GM19324 (cell line): Measurements from ENCODE around the gene ZNF385B.

Experiments used
- ATAC-seq: cut with Tn5 transposase; IDR thresholded peaks from one replicate; pipeline ENCODE4 v1.9.1; 2021; ENCODE audit warnings: mild to moderate bottlenecking, moderate library complexity; ENCODE audit not compliant: unreplicated experiment, low FRiP score

Gene ZNF385B

DNA sequence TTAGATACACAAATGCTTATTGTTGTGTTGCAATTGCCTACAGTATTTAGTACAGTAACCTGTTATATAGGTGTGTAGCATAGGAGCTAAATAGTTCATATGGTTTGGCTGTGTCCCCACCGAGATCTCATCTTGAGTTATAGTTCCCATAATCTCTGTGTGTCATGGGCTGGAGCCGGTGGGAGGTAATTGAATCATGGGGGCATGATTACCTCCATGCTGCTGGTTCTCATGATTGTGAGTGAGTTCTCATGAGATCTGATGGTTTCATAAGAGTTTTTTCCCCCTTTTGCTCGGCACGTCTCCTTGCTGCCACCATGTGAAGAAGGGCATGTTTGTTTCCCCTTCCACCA lies 406.3 kb downstream of the ZNF385B start:
- ATAC-seq = no peak

DNA sequence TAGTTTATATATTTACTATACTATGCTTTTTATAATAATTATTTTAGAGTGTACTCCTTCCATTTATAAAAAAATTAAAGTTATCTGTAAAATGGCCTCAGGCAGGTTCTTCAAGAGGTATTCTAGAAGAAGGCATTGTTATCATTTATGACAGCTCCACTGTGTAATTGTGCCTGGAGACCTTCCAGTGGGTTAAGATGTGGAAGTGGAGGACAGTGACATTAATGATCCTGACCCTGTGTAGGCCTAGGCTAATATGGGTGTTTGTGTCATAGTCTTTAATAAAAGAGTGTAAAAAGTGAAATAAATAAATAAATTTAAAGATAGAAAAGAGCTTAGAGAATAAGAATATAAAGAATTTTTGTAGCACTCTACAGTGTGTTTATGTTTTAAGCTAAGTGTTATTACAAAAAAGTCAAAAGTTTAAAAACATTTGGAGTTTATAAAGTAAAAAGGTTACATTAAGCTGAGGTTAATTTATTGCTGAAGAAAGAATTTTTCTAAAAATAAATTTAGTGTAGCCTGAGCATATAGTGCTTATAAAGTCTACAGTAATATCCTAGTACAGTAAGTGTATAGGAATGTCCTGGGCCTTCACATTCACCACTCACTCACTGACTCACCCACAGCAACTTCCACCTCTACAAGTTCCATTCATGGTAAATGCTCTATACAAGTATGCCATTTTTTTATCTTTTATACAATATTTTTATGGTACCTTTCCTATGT lies 406.8 kb downstream of the ZNF385B start:
- no peak for ATAC-seq

DNA sequence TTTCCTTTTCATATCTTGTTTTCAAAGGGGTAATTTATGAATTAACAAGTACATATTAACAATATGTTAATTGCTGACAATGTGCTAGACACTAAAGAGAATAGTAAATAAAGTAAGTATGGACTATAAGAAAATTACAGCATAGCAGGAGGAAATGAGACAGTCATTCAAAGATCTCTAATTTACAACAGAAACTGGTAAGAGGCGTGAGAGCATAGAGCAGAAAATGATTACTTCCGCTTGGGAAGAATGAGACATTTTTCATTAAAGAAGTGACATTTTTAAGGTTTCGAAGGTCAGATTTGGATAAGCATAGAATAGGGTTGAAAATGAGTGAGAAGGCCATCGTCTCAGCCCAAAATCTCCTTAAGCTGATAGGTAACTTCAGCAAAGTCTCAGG lies 412.4 kb downstream of the ZNF385B start:
- no peak for ATAC-seq

DNA sequence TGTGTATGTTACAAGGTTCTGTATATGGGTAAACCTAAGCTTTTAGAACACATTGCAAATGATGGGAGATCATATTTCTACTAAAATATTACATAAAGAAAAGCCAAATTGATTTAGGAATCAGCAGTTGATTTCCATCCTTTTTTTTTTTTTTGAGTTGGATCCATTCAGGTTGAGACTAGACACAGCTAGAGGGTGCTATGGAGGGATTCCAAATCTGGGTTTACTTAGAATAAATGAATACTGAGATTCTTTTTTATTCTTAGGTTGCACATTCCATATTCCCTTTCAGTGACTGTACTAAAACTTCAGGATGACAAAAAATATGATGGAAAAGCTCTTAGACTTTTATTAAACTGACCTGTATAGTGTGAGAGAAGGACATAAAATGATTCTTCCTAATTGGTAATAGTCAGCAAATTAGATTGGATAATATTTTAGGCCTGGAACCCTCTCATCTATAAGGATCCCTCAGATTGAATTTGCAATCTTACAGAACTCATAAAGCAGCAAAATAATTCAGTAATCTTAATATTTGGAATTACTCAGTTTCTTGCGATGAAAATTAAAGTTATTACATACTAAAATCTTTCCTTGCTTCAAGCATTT lies 413.5 kb downstream of the ZNF385B start:
- no peak for ATAC-seq

DNA sequence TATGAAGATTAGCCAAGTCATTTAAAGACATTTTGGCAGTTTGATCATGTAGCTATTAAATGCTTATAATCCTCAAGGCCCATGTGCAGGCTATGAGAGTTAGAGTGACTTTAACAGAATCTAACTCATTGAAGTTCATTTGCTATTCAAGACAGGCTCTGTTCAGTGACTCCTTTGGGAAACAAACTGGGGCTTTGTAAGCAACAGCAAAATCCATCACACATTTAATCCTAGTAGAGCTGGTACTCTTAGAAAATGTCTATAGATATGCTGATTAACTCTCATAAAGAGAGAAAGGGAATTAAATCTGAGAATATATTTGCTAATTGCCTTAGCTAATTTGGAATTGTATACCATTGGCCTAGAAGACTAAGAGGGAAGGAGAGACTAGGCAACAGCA lies 414.0 kb downstream of the ZNF385B start:
- ATAC-seq = no peak

DNA sequence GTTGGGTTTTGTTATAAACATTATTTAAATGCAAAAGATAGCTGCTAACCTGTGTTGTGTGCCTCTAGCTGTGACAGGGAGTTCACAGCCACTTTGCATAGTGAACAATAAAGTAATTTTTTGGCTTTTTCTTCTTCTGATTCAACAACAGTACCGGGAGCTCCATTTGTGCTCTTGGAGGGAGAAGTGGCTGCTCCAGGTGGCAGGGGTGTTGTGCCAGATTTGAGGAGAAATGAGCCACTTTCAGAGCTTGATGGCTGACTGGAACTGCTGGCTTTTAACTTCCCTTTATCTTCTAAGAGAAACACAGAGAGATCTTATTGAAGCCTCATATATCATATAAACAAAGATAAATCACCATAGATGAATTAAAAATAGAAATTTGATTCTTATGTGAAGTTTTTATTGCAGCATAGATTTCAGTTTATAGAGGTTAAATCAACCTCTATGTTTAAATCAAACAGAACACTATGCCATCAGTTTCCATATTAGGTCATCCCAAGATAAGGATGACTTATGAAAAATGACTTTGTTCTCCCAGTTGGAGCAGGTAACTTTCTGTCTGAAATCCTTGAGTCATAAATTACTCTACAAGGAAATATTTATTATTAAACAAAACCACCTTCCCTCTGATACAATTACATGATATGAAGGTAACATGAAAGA lies 414.8 kb downstream of the ZNF385B start:
- ATAC-seq = no peak

DNA sequence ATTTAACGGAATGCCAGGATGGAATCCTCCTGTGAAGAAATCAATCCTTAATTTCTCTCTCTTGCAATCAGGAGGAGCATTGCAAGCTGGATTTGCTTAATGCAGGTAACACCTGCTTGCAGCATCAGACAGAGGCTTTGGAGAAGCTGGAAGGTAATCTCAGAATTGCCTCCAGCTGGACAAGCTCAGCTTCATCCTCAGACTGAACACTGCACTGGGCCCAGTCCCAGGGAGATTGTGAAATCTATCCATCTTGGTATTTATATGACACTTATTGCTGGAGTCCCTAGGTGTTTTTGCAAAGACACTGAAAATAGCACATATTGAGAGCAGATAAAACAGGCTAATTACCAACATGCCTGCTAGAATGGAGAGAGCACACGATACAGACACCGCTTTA lies 417.4 kb downstream of the ZNF385B start:
- ATAC-seq = no peak

DNA sequence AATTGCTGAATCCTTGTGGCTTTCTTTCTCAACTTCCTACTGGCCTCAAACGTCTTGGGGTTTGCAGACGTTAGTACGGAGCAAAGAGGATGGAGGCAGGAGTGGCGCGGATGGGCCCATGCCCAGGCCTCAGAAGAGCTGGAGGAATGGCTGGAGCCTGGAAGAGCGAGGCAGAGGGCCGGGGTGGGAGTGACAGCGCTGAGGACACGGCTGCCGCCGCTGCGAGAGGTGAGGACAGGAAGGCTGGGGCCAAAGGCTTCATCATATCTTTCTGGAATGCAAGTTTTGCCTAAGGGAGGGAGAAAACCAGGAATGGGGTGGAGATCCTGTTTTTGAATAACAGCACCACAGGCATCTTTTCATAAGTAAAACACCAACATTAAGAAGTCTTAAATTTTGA lies 418.2 kb downstream of the ZNF385B start:
- no peak for ATAC-seq

DNA sequence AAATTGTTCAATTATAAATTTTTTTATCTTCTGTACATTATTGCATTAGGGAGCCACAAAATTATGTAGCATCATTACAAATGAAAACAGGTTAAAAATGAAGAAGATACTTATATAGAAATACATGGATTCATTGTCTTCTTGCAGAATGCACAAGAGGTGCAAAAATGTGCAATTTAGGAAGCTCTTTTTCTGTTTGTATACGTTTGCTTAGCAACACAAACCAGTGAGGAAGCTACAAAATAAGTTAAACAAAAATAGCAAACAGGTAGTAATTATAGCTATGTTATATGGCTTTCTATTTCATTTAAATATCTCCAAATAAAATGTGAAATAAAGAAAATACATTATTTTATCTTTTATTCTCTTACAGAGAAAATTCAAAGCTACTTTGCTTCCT lies 419.2 kb downstream of the ZNF385B start:
- ATAC-seq = no peak

DNA sequence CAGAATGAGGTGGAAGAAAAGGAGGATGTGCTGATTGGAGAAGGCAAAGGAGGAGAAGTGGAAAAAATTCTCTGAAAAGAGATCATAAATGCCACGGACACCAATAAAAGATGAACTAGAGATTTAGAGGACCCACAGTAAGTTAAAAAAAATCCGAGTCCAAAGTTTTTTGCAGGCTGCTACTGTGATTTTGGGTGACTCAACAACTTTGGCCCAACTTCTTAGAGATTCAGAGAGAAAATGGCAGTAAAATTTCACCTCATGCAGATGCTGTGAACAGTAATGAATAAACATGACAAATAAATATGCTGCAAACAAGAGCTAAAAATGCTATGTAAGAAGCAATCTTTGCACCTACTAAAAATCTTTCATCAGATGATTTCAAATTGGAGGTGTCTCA lies 419.9 kb downstream of the ZNF385B start:
- ATAC-seq = no peak

DNA sequence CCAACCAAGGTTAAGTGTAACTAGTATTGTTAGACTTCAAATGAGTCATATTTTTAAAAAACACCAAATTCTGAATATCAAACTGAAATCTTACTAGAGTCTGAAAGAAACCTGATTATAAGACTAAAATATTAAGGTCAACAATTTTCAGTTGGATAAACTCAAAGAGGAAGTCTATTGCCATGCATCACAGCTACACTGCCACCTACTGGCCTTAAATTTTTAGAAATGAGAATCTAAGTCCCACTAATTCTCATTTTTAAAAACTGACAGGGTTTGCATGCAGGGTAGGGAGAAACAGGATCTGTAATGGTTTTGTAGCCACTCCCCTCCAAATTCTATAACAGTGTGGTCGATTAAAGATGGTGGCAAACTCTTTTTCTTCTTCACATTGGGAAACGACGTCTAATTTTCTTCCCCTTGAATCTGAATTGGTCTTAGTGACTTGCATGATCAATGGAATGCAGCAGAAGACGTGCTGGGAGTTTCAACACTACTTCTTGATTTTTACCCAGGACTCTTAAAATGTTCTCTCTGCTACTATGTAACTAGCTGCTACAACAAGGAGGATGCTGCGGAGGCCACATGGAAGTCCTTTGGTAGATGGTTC lies 420.7 kb downstream of the ZNF385B start:
- ATAC-seq = no peak

DNA sequence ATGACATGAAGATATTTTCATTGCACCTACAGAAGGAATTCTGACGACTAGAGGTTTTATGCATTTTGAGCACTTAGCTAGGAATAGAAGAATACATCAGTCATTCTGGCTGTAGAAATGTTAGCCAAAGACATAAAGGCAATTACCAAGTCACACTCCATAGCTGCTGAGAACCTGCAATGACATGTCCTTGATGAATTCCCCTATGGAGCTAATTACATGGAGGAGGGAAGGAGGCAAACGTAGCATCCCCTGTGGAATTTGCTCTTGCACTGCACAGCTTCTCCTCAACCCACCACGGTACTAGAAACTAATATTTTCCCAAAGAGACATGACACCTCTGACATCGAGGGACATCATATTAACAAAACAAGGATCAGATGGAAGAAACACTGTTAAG lies 422.8 kb downstream of the ZNF385B start:
- ATAC-seq = no peak

DNA sequence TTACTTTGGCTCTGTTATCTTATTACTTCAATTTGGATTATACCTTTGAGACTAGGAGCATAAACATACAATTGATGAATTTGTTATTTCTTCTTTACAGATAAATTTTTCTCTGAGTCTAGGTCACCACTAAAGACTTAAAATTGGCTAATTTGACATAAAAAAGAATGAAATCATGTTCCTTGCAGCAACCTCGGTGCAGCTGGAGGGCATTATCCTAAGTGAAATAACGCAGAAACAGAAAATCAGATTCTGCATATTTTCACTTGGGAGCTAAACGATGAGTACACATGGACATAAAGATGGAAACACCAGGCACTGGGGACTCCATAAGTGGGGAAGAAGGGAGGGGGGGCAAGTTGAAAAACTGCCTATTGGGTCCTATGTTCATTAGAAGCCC lies 424.0 kb downstream of the ZNF385B start:
- ATAC-seq = no peak

DNA sequence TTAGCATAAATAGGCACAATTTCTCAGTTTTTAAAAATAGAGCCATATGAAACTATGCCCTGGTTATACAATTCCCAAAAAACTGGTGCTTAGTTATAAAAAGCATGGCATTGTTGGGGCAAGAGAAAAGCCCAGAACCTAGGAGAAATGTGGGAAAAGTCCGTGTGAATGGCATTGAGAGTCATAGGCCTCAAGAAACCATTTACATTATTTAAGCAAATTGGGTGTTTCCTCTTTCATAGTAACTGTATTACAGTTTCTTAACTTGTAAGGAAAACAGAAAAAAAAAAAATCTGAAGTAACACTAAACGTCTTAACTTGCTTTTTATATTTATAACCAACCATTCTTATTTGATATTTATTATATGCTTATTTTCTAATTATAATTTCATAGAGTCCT lies 425.8 kb downstream of the ZNF385B start:
- ATAC-seq = no peak

DNA sequence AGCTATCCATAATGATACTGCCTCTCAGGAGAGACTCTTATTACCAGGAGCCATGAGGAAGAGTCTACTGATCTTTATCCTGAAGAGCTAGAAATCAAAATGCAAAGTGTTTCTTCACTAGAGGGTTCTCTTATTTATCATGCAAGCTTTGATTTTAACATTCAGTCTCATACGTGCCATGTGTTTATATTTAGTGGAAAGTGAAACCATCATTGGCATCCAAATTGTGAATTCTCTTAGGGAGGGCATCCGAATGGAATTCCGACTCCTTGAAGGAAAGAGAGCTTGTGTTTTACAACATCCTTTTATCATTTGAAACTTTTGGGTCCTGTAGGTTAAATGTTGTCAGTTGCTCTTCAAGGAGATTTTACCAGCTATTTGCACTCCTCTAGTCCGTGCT lies 426.4 kb downstream of the ZNF385B start:
- no peak for ATAC-seq

DNA sequence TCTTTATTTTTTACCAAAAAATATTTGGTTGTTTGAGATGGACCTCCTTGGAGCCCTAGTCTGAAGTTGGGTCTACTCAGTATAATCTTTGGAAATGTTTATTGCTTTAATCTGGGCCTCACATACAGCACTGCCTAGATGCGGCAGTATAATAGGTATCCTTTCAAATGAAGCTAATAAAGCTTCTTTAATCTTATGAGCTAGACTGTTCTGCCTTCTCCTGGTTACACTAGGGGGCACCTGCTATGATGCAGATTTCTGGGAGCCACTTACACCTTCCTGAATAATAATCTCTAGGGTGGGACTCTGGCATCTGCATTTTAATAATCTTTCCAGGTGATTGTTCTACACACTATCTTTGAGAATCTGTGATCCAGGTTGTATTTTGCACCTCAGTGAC lies 427.1 kb downstream of the ZNF385B start:
- no peak for ATAC-seq

DNA sequence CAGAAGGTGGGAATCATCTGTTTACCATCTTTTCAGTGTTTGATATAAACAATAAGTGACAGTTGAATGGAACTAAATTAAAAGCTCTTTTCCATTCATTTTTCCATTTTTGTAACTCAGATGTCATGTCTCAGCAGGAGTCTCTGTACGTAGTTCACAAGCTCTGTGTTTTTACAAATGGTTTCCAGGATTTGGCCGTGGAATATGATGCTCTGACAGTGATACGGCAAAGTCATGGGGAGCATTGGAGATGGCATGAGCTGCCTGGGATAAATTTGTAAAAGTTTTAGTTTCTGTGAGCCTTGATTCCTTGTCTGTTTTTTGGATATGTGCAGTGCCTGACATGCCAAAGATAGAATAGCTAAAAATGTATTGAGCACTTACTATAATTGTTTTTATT lies 428.7 kb downstream of the ZNF385B start:
- no peak for ATAC-seq

DNA sequence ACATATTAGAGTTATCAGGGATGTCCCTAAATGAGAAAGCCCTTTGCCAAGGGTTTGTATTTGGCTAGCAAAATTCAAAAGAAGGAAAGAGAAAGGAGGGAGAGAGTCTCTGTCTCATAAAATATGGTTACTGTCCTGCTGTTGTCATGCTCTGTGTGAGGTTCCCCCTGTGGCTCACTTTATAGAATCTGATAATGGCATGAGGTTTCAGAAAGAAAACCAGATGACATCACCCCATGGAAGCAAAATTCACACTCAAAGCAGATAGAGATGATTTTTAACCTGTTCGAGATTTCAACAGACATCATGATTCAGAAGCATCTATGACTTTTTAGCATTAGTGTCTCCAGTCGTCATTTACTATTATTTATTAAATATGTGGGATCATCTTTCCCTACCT lies 431.8 kb downstream of the ZNF385B start:
- ATAC-seq = no peak

DNA sequence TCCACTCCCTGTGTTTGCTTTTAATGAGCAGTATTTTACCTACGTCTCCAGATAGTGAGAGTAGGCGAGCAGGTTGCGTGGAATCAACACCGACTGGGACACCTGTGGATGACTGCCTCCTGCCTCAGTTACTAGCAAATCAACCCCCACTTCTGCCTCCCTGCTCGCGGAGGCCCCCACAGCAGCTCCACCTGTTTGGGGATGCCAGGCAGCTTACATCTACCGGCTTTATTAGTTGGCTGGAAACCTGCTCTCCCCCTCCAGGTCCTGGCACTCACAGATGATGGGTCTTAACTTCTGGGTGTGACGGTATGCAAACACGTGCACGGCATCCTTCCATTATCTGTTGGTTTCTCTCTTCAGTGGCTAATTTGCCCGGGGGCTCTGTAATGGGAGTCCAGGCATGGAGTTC lies 432.3 kb downstream of the ZNF385B start:
- ATAC-seq = no peak

DNA sequence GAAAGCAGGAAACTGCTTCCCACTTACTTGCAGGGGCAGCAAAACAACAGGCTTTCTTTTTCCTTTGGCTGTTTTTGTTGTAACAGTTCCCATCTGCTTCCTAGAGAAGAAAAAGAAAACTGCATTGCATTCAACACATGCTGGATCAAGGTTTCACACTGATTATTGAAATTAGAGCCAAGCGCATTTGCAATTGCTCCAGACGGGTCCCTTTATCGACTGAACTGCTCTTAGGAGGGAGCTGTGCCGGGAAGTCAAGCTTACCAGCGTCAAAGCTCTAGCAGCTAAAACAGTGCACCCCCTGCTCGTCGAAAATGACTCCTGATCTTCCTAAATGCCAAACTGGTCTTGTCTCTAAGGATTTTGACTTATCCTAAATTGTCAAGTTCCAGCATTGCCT lies 432.8 kb downstream of the ZNF385B start:
- no peak for ATAC-seq

DNA sequence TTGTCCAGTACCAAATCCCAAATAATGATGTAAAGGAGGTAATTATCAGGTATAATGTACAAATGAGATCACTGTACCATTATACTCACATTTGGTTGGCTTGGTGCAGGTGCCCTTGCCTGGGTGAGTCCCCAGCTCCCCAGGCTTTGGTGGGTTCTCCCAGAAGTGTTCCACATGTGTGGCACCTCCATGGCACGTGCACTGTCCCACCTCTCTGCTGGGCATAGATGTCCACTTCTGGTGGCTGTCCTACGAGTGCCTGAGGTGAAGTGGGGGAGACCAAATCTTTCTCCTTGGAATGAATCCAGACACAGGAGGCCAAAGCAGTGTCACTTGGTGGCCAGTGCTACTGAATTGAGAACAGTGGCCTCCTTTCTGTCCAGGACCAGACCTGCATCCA lies 434.3 kb downstream of the ZNF385B start:
- ATAC-seq = no peak

DNA sequence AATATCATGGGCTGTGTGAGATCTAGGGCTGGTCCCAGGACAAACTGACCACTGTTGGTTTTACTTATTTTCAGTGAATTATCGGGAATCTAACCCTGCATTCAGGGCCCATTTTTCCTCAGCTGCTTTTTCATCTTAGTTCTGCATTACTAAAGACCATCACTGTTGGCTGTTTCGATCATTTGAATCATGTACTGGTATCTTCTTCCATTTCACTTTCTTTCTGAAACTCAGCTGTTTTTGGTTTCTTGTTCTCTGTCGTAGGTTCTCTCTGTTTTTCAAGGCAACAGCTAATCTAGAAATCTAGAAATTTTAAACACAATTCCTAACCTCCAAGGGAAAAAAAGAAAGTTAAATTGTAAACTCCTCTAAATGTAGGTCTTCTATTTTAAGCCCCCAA lies 436.8 kb downstream of the ZNF385B start:
- ATAC-seq = peak; percentile 53
